ENCODE measurements around the gene PCYT2. TPM values are rescaled to one million over a fixed set of nuclear protein-coding genes. Genes with fewer than 3 reads are reported as not detected.

PCYT2 gene
- total RNA-seq, 1 experiment from 2014 or later = 31.4 TPM

GRCh38 chr17:81927653-81928543, 16.7 kb upstream of the PCYT2 start, which contains the start of gene MAFG (continued):
- TF ChIP-seq NR1H2 (CRISPR knock-in tag; IDR thresholded peaks at IDR 0.05) (no peak), FOXK1 (CRISPR knock-in tag; IDR thresholded peaks at IDR 0.05) (peak; percentile 34), GTF2I (CRISPR knock-in tag; conservative IDR thresholded peaks at IDR 0.05) (no peak), FOXP1 (CRISPR knock-in tag; IDR thresholded peaks at IDR 0.05; ENCODE audit: borderline replicate concordance) (peak; percentile 60; the same call in 1 of the 2 replicates), USF1 (CRISPR knock-in tag; IDR thresholded peaks at IDR 0.05) (peak; percentile 97), ETV6 (CRISPR knock-in tag; IDR thresholded peaks at IDR 0.05) (no peak; the same call in 1 of the 2 replicates), ZNF416 (CRISPR knock-in tag; IDR thresholded peaks at IDR 0.05) (0 out of 2 replicates have a peak, but pooled peaks have one; percentile 13), ZNF671 (CRISPR knock-in tag; IDR thresholded peaks at IDR 0.05) (no peak), E2F5 (CRISPR knock-in tag; IDR thresholded peaks at IDR 0.05) (peak; percentile 60; the same call in 1 of the 2 replicates), SP1 (CRISPR knock-in tag; conservative IDR thresholded peaks at IDR 0.05) (peak; percentile 58), E2F4 (CRISPR knock-in tag; IDR thresholded peaks at IDR 0.05; ENCODE audit: borderline replicate concordance, low read depth) (peak; percentile 70; the same call in 1 of the 2 replicates), GABPB1 (CRISPR knock-in tag; IDR thresholded peaks at IDR 0.05) (peak; percentile 86), ZNF317 (CRISPR knock-in tag; IDR thresholded peaks at IDR 0.05; ENCODE audit: borderline replicate concordance, low read depth) (peak; percentile 44; the same call in 1 of the 2 replicates), AFF4 (CRISPR knock-in tag; IDR thresholded peaks at IDR 0.05; ENCODE audit: borderline replicate concordance) (no peak), ZBTB21 (CRISPR knock-in tag; IDR thresholded peaks at IDR 0.05; ENCODE audit: borderline replicate concordance) (peak; percentile 44; the same call in 1 of the 2 replicates), ZBTB43 (CRISPR knock-in tag; IDR thresholded peaks at IDR 0.05) (peak; percentile 41; the same call in 1 of the 2 replicates), IRF1 (CRISPR knock-in tag; IDR thresholded peaks at IDR 0.05) (0 out of 2 replicates have a peak, but pooled peaks have one; percentile 60), ZMAT4 (CRISPR knock-in tag; IDR thresholded peaks at IDR 0.05) (no peak), MXD4 (CRISPR knock-in tag; IDR thresholded peaks at IDR 0.05; ENCODE audit: borderline replicate concordance) (no peak), MYBL2 (CRISPR knock-in tag; IDR thresholded peaks at IDR 0.05) (peak; percentile 40; the same call in 1 of the 2 replicates), NFATC4 (CRISPR knock-in tag; IDR thresholded peaks at IDR 0.05) (no peak), ZNF121 (CRISPR knock-in tag; IDR thresholded peaks at IDR 0.05) (peak; percentile 67; the same call in 1 of the 2 replicates), HMGXB4 (CRISPR knock-in tag; IDR thresholded peaks at IDR 0.05) (peak; percentile 95; the same call in 1 of the 2 replicates)
